Measurements from ENCODE around the gene DAB2IP.

DNA sequence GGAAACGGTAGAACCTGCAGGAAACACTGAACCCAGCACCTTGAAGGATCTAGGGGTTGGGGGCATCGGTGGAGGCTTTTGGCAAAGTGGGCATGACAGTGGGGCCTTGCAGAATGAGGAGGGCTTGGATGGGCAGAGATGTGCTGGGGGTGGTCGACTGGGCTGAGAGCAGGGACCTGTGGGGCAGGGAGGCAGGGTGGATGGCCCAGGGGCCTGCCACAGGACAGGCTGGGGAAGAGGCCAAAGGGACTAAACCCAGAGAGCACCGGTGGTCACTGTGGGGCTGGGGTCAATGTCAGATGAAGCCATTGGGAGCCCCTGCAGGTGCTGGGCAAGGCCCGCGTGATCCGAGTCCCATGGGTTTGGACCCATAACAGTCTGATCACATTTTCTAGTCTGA is 175.3 kb downstream of the DAB2IP start:
- TF ChIP-seq, protein P1, sequence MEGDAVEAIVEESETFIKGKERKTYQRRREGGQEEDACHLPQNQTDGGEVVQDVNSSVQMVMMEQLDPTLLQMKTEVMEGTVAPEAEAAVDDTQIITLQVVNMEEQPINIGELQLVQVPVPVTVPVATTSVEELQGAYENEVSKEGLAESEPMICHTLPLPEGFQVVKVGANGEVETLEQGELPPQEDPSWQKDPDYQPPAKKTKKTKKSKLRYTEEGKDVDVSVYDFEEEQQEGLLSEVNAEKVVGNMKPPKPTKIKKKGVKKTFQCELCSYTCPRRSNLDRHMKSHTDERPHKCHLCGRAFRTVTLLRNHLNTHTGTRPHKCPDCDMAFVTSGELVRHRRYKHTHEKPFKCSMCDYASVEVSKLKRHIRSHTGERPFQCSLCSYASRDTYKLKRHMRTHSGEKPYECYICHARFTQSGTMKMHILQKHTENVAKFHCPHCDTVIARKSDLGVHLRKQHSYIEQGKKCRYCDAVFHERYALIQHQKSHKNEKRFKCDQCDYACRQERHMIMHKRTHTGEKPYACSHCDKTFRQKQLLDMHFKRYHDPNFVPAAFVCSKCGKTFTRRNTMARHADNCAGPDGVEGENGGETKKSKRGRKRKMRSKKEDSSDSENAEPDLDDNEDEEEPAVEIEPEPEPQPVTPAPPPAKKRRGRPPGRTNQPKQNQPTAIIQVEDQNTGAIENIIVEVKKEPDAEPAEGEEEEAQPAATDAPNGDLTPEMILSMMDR (conservative IDR thresholded peaks at IDR 0.05): no peak
- TF ChIP-seq ZFX (IDR thresholded peaks at IDR 0.05): no peak
